ENCODE results near the gene MATR3. TPM values are rescaled to one million over a fixed set of nuclear protein-coding genes. Genes with fewer than 3 reads are reported as not detected.
A peak's percentile ranks its signal among the peaks of the same experiment; 100 is the strongest.
"Not testable (repeated sequence)": the region's sequence is repeated elsewhere in the genome, so short reads cannot be mapped to it uniquely, and the experiment has no call there.

The MATR3 gene
- total RNA-seq, 4 donors from 2014 or later: 103 to 185 (median 147) TPM

GRCh38 chr5:139306628-139307379 is 13.3 kb downstream of the MATR3 start:
- Histone ChIP-seq H3K27me3 (no peaks in the 10 kb centered on the region), H3K4me1 (peaks cover 0 to 100% (median 57%) of the 10 kb centered on the region in 3 donors), H3K4me3 (no peak overlapping the region), H3K27ac (no peak overlapping the region), H3K36me3 (peaks cover 0 to under 1% (median 0%) of the 10 kb centered on the region in 3 donors), H3K9me3 (no peaks in the 10 kb centered on the region)
- intact Hi-C loops (cut with DNase I): no loop called here
- 53% methylated on average over 3 of the region's 3 CpGs for WGBS, 2 donors
- DNase-seq: no peak
- no peak for TF ChIP-seq POLR2A (IDR thresholded peaks at IDR 0.05)
- no peak for TF ChIP-seq CTCF (IDR thresholded peaks at IDR 0.05)

GRCh38 chr5:139308797-139309196 is 15.3 kb downstream of the MATR3 start:
- Histone ChIP-seq H3K4me3 (no peak overlapping the region), H3K9me3 (no peaks in the 10 kb centered on the region), H3K27ac (no peak overlapping the region), H3K36me3 (peaks cover 0 to 5% (median 0%) of the 10 kb centered on the region in 3 donors), H3K27me3 (no peaks in the 10 kb centered on the region), H3K4me1 (peaks cover 0 to 100% (median 58%) of the 10 kb centered on the region in 3 donors)
- no peak for DNase-seq
- TF ChIP-seq POLR2A (IDR thresholded peaks at IDR 0.05) (no peak), CTCF (IDR thresholded peaks at IDR 0.05) (no peak)
- intact Hi-C loops (cut with DNase I): no loop called here

- intact Hi-C loops (cut with DNase I); H3K9me3 ChIP-seq; H3K4me3 ChIP-seq; H3K27me3 ChIP-seq; DNase-seq: not testable (repeated sequence)
- Histone ChIP-seq H3K27ac (peak overlapping the region in 3 of 4 donors; percentile 3 to 36 (median 14)), H3K36me3 (peaks cover 0 to 22% (median 0%) of the 10 kb centered on the region in 3 donors), H3K4me1 (peaks cover 0 to 99% (median 46%) of the 10 kb centered on the region in 3 donors)
- WGBS, 2 donors: 65 to 71% methylated on average over 9 of the region's 9 CpGs
Observed at GRCh38 chr5:139310715-139311186, 17.2 kb downstream of the MATR3 start.

- intact Hi-C loops (cut with DNase I): no loop called here
- Histone ChIP-seq H3K9me3 (no peaks in the 10 kb centered on the region), H3K27me3 (no peaks in the 10 kb centered on the region), H3K4me1 (peaks cover 0 to 93% (median 41%) of the 10 kb centered on the region in 3 donors), H3K36me3 (peaks cover 0 to 36% (median 13%) of the 10 kb centered on the region in 3 donors), H3K27ac (no peak overlapping the region), H3K4me3 (no peak overlapping the region)
- no peak for DNase-seq
- TF ChIP-seq POLR2A (IDR thresholded peaks at IDR 0.05) (no peak), CTCF (IDR thresholded peaks at IDR 0.05) (no peak)
- 87 to 89% methylated on average over 7 to 9 of the region's 9 CpGs for WGBS, 2 donors
Observed at GRCh38 chr5:139312075-139312474, 18.5 kb downstream of the MATR3 start.

GRCh38 chr5:139314276-139314675 is 20.7 kb downstream of the MATR3 start:
- 56 to 58% methylated on average over 1 of the region's 1 CpG for WGBS, 2 donors
- TF ChIP-seq CTCF (IDR thresholded peaks at IDR 0.05) (no peak), POLR2A (IDR thresholded peaks at IDR 0.05) (no peak)
- Histone ChIP-seq H3K36me3 (peaks cover 8 to 58% (median 29%) of the 10 kb centered on the region in 3 donors), H3K4me3 (no peak overlapping the region), H3K27ac (no peak overlapping the region), H3K9me3 (no peaks in the 10 kb centered on the region), H3K4me1 (peaks cover 0 to 71% (median 34%) of the 10 kb centered on the region in 3 donors), H3K27me3 (no peaks in the 10 kb centered on the region)
- intact Hi-C loops (cut with DNase I): no loop called here
- DNase-seq: no peak
